Skeletal muscle satellite cell (primary cell): ENCODE results near the gene CDK5RAP2.

Source experiments
- H3K27me3 ChIP-seq: 2 replicates; pipeline ENCODE4 v1.7.0; 2013; ENCODE audit warnings: low read length; ENCODE audit not compliant: control insufficient read depth, insufficient read depth
- H3K36me3 ChIP-seq: 2 replicates; pipeline ENCODE4 v1.7.0; 2013; ENCODE audit warnings: mild to moderate bottlenecking, control low read depth, low read length; ENCODE audit not compliant: insufficient read depth
- H3K4me1 ChIP-seq: 2 replicates; pipeline ENCODE4 v1.7.0; 2013; ENCODE audit warnings: low read length; ENCODE audit not compliant: control insufficient read depth, insufficient read depth
- H3K4me2 ChIP-seq: 2 replicates; pipeline ENCODE4 v1.7.0; 2013; ENCODE audit warnings: mild to moderate bottlenecking, low read length
- H3K4me3 ChIP-seq: 2 replicates; pipeline ENCODE4 v1.7.0; 2013; ENCODE audit warnings: low read length
- H3K9ac ChIP-seq: 2 replicates; pipeline ENCODE4 v1.7.0; 2013; ENCODE audit warnings: mild to moderate bottlenecking, low read depth, low read length, moderate library complexity
- H3K9me3 ChIP-seq: replicated peaks from 2 replicates; pipeline ENCODE4 v1.7.0; 2013; ENCODE audit warnings: mild to moderate bottlenecking, control low read depth, low read length

Gene CDK5RAP2

DNA sequence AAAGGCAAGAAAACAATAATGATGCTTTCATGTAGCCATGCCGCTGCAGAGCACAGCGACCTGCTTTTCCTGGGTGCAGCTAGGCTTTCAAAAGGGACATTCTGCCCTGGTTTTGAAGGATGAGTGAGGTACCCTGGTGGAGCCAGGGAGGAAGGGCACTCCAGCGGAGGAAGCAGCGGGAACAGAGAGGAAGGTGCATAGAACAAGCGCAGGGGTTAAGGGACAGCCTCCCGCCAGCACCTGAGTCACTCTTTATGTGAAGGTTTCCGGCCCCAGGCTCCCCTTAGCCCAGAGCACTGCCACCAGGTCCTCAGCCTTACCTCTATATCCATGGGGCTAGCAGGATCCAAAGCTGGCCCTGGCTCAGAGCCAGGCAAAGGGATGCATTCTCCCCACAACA, 221.1 kb downstream of the CDK5RAP2 start:
- Histone ChIP-seq H3K4me3 (no peak overlapping the region), H3K4me1 (peaks cover 12% of the 10 kb centered on the region), H3K27me3 (no peaks in the 10 kb centered on the region), H3K9ac (no peak overlapping the region), H3K36me3 (no peaks in the 10 kb centered on the region), H3K4me2 (no peak overlapping the region), H3K9me3 (no peaks in the 10 kb centered on the region)

DNA sequence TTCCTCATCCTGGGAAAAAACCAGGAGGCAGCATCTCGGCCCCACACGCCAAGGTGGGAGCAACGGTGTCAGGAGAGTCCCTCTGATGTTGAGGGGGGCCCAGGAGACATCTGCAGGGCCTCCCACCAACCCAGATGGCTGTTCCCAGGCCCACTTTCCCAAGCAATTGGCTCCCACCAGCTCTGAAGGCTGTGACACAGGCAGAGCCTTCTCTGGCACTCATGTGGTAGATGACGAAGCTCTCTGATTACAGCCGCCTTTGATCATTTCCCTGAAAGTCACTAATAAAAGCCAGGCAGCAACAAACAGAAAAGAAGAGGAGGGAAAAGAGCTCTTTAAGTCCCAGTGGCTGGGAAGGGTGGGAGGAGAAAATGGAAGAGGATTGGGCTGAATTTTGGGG, 226.5 kb downstream of the CDK5RAP2 start:
- Histone ChIP-seq H3K9ac (no peak overlapping the region), H3K27me3 (no peaks in the 10 kb centered on the region), H3K4me3 (no peak overlapping the region), H3K36me3 (no peaks in the 10 kb centered on the region), H3K4me2 (no peak overlapping the region), H3K4me1 (peaks cover 30% of the 10 kb centered on the region), H3K9me3 (no peaks in the 10 kb centered on the region)

DNA sequence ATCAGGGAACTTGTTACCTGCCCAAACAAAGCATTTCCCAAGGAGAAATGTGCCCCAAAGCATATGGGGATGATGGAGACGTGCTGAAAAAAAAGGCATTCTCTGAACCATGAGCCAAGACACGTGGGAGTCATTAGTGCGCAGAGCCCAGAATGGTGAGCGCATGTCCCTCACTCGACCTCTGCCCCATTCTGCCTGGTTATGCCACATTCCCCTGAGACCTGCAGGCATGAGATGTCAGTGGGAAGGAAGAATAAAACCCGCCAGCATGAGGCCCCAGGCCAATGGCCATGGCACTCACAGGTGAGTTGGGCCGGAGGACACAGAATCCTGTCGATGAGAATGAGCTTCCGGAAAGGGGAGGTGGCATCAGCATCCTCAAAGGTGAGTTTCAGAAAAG, 228.9 kb downstream of the CDK5RAP2 start:
- Histone ChIP-seq H3K36me3 (no peaks in the 10 kb centered on the region), H3K4me1 (peaks cover 30% of the 10 kb centered on the region), H3K27me3 (no peaks in the 10 kb centered on the region), H3K4me3 (no peak overlapping the region), H3K4me2 (no peak overlapping the region), H3K9ac (no peak overlapping the region), H3K9me3 (no peaks in the 10 kb centered on the region)

DNA sequence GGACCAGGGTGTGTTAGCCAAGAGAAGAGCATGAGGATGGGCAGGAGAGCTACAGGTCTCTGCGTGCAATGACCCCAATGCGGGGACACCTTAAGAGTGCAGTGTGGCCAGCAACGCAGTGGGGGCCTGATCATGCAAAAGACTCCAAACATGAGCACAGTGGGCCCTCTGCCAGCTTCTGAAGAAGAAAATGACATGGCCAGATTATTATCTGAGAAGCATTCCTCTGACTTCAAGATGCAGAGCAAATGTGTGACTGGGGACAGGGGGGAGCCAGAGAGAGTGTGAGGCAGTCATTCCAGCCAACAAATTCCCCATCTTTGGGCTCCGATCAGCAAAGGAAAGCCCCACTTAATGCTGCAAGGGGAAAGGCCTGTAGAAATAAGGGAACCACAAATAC, 229.4 kb downstream of the CDK5RAP2 start:
- Histone ChIP-seq H3K27me3 (no peaks in the 10 kb centered on the region), H3K4me2 (no peak overlapping the region), H3K9ac (no peak overlapping the region), H3K4me1 (peaks cover 30% of the 10 kb centered on the region), H3K4me3 (no peak overlapping the region), H3K9me3 (no peaks in the 10 kb centered on the region), H3K36me3 (no peaks in the 10 kb centered on the region)

DNA sequence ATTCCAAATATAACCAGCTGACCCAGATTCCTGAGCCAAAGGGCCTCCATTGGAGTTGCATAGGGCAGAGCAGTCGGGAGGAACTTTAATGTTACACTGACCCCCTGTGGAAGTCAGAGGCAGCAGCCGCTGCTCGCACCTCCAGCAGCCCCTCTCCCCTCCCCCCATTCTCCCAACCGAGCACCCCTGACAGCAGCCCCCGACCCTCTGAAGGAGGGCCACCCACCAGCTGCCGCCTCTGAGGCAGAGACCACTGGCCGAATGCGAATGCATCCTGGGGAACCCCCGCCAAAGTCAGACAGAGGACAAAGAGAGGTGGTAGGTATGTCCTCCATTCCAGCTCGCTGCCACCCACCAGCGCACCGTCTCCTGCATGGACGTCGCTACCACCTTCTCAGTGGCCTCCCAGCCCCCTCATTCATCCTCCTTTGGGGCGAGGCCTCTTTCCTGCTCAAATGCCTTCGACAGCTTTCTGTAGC, 231.0 kb downstream of the CDK5RAP2 start:
- Histone ChIP-seq H3K36me3 (no peaks in the 10 kb centered on the region), H3K9me3 (no peaks in the 10 kb centered on the region), H3K4me1 (peaks cover 35% of the 10 kb centered on the region), H3K27me3 (no peaks in the 10 kb centered on the region), H3K4me3 (no peak overlapping the region), H3K9ac (no peak overlapping the region), H3K4me2 (peak overlapping the region; percentile 26)

DNA sequence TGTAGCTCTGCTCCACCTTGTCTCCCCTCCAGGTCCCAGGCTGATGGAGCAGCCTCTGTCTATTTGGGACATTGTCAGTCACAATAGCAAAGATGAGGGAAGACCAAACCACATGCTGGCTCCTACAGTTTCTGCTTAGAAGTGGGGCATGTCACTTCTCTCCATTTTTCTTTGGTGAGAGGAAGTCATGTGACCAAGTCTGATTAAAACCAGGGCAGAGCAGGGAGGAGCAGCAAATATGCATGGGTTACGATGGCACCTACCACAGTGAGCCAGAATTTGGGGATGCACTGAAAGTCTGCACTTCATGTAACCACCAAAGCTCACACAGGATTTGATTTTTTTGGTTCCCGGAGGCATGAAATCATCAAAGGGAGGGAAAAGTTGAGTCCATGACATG, 234.6 kb downstream of the CDK5RAP2 start:
- H3K4me1 ChIP-seq: peaks cover 15% of the 10 kb centered on the region
- H3K36me3 ChIP-seq: no peaks in the 10 kb centered on the region
- no peaks in the 10 kb centered on the region for H3K27me3 ChIP-seq
- no peak overlapping the region for H3K4me2 ChIP-seq
- H3K9ac ChIP-seq: no peak overlapping the region
- no peaks in the 10 kb centered on the region for H3K9me3 ChIP-seq
- no peak overlapping the region for H3K4me3 ChIP-seq

DNA sequence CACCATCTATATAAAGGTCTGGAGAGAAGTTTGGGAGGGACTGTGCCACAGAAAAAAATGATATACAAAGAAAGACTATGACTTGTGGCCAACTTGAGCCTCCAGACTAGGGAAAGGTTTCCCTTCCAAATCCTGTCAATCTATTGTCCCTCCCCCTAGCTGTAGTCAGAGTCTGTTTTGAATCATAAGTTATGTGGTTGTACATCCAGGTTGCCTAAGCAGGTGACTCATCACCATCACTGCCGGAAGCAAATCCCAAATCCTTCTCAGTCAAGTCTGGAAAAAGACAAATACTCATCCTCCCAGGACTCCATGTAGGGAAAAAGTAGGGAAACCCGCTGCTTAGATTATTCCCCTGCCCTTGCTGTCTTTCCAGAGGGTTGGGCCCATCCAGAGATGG, 235.7 kb downstream of the CDK5RAP2 start:
- no peaks in the 10 kb centered on the region for H3K36me3 ChIP-seq
- H3K9me3 ChIP-seq: no peaks in the 10 kb centered on the region
- no peak overlapping the region for H3K9ac ChIP-seq
- H3K4me1 ChIP-seq: peaks cover 11% of the 10 kb centered on the region
- H3K4me3 ChIP-seq: no peak overlapping the region
- no peak overlapping the region for H3K4me2 ChIP-seq
- H3K27me3 ChIP-seq: no peaks in the 10 kb centered on the region

DNA sequence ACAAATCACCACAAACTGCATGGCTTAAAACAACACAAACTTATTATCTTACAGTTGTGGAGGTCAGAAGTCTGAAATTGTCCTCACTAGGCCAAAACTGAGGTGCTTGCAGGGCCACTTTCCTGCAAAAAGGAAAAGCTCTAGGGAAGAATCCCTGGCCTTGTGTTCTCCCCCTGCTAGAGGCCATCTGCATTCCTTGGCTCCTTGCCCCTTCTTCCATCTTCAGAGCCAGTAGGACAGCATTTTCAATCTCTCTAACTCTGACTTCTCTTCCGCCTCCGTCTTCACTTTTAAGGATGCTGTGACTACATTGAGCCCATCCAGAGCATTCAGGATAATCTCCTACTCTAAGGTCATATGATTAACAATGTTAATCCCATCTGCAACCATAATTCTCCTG, 236.6 kb downstream of the CDK5RAP2 start:
- Histone ChIP-seq H3K36me3 (no peaks in the 10 kb centered on the region), H3K27me3 (no peaks in the 10 kb centered on the region), H3K4me2 (no peak overlapping the region), H3K9ac (no peak overlapping the region), H3K4me1 (peaks cover 8% of the 10 kb centered on the region), H3K4me3 (no peak overlapping the region), H3K9me3 (no peaks in the 10 kb centered on the region)
